GM10847 (cell line): ENCODE results near the gene WNT3A.

Source experiments
- POLR2A ChIP-seq: IDR thresholded peaks from 2 replicates; pipeline ENCODE4 v1.6.1; 2011; ENCODE audit not compliant: insufficient read length; ENCODE audit errors: extremely low read depth

Gene WNT3A

GRCh38 chr1:228041316-228041715, 34.5 kb downstream of the WNT3A start:
- TF ChIP-seq POLR2A: no peak

GRCh38 chr1:228042508-228042907, 35.7 kb downstream of the WNT3A start:
- no peak for TF ChIP-seq POLR2A

GRCh38 chr1:228043281-228043848, 36.6 kb downstream of the WNT3A start:
- no peak for TF ChIP-seq POLR2A

DNA sequence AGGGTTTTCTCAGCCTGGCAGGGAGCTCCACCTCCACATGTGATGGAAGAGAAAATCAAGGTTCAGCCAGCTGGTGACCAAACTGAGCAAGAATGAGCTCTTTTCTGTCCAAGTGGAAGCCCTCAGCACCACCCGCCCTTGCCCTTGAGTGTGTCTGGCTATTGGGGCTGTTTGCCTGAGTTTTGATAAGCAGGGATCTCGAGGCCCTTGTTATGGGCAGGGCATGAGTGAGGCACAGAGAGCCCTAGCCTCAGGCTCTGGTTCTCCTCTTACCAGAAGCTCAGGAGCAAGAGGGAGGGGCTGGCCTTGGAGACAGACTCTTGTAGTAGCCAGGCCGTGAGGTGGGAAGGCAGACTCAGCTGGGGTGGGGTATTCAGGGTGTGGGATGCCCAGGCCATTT, 38.2 kb downstream of the WNT3A start:
- no peak for TF ChIP-seq POLR2A

DNA sequence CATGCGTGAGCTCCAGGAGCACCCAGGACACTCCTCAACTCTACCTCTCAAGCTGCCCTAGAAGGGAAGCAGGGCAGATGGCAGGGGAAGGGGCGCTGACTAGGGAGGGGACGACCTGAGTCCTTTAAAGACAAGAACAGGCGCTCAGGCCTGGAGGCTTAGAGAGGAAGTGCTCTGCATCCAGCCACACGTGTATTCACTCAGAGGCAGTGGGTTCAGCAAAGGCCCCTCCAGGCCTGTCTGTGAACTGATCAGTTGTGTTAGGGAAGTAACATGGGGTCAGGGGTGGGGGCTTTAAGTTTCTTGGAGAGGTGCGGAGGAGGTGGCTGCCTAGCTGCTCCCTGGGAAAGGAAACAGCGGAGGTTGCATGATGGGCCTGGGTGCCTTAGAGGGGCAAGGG, 38.6 kb downstream of the WNT3A start:
- TF ChIP-seq POLR2A: no peak

DNA sequence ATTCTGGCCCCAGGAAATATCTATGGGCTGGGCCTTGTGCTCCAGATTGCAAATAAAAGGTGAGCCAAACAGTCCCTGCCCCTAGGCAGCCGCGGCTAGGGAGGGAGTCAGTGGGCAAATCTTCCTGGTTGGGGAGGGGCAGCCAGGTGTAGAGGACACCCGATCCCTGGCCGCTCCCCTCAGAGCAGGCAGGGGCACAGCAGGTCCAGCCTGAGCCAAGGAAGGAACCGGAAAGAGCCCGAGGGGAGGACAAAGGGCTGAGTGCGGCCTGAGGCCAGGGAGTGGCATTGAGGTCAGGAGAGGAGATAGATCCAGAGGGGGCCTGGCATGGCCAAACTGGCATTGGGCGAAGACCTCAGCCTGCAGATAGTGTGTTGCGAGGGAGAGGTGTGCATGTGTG, 39.1 kb downstream of the WNT3A start:
- no peak for TF ChIP-seq POLR2A

DNA sequence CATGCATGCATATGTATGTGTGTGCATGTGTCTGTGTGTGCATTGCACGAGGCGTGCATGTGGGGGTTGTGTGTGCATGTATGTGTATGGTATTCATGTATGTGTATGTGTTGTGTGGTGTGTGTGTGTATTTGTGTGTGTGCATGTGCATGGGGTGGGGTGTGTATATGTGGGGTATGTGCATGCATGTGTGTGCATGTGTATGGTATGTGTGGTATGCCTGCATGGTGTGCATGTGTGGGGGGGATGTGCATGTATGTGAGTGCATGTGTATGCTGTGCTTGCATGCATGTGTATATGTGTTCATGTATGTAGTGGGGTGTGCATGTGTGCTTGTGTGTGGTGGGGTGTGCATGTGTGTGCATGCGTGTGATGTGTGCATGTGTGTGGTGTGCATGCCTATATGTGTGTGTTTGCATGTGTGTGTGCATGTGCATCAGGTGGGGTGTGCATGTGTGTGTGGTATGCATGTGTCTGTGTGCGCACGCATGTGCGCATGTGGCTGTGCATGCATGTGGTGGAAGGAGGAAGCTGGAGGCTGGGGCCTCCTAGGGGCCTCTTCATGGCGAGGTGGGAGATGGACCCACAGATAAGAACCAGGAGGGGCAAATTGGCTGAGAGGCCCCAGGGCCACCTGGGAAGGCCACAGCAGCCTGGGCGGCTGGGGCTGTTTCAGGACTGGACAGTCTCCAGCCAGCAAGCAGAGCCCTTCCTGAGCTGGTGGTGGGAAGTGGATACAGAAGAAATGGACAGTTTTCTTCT, 39.8 kb downstream of the WNT3A start:
- no peak for TF ChIP-seq POLR2A

- TF ChIP-seq POLR2A: no peak
These were observed 40.3 kb downstream of the WNT3A start for GRCh38 chr1:228047183-228047466.

GRCh38 chr1:228048120-228048519, 41.3 kb downstream of the WNT3A start:
- no peak for TF ChIP-seq POLR2A

DNA sequence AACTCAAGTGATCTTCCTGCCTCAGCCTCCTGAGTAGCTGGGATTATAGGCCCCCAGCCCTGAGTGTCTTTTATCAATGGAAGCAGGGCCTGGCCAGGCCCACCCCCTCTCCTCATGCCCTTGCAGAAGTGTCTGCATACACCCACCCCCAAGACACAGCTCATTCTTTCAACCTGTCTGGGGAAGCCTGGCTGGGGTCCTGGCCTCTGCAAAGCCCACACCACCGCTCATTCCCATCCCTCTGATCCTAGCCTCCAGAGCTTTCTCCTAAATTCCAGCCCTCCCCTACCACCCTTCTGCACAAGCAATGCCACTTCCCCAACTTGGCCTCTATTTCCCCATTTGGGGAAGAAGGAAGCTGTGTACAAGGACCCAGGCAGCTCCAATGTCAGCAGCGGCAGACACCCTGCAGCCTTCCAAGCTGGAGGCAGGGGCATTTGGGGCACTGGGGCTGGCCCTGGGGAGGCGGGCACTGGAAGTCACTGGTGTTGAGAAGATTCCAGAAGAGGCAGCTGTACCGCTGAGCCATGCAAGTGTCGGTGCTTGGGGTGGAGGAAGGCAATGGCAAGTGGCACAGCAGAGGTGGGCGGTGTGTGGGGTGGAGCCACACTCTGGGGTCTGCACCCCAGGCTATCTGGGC, 42.0 kb downstream of the WNT3A start:
- no peak for TF ChIP-seq POLR2A

DNA sequence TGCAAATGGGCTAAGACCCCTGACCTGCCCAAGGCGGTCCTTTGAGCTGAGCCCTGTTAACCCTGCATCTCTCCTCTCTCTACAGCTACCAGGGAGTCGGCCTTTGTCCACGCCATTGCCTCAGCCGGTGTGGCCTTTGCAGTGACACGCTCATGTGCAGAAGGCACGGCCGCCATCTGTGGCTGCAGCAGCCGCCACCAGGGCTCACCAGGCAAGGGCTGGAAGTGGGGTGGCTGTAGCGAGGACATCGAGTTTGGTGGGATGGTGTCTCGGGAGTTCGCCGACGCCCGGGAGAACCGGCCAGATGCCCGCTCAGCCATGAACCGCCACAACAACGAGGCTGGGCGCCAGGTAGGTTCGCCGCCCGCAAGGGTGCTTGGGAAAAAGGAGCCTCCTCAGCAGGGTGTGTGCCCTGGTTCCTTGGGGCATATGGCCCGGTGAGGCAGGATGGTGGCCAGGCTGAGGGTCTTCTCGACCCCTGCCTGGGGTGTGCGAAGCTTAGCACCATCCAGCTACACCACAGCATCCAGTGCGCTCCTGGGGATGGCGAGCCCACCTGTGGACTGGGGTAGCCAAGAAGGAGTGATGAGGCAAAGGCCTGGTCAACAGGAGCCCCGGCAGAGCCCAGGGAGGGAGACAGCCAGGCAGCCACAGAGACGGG, 43.9 kb downstream of the WNT3A start:
- TF ChIP-seq POLR2A: no peak

DNA sequence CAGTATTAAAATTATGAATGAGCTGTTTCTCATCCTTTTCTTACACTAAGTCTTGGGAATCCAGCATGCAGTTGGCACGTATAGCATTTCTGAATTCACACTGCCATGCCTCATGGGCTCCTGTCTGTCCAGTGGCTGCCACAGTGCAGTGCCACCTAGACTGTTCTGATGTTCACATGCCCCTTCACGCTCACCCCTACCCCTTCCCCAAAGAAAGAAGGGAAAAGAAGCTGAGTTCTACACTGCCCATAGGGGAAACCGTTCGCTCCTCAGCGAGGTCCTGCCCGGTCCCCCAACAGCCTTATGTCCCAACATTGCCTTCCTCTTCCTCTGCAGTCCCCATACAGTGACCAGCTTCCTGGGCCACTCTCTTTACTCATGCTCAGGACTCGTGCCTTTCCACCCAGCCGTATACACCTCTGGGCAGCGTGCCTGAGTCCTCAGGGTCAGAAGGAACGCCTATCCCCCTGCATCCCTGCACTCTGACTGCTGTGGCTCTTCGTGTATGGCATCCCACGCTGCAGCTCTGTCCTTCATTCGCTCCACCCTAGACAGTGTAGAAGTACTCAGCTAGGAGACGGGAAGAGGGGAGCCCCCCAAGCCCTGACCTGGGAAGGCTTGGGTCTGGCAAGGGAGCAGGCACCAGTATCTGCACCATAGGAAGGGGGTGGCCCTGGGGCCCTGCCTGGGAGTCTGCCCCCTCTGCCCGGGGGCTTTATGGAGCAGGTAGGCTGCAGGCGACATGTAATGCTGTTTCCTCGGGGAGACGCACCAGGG, 51.6 kb downstream of the WNT3A start:
- no peak for TF ChIP-seq POLR2A

DNA sequence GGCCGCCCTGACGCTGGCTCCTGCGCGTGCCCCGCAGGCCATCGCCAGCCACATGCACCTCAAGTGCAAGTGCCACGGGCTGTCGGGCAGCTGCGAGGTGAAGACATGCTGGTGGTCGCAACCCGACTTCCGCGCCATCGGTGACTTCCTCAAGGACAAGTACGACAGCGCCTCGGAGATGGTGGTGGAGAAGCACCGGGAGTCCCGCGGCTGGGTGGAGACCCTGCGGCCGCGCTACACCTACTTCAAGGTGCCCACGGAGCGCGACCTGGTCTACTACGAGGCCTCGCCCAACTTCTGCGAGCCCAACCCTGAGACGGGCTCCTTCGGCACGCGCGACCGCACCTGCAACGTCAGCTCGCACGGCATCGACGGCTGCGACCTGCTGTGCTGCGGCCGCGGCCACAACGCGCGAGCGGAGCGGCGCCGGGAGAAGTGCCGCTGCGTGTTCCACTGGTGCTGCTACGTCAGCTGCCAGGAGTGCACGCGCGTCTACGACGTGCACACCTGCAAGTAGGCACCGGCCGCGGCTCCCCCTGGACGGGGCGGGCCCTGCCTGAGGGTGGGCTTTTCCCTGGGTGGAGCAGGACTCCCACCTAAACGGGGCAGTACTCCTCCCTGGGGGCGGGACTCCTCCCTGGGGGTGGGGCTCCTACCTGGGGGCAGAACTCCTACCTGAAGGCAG, 52.3 kb downstream of the WNT3A start:
- TF ChIP-seq POLR2A: no peak

- no peak for TF ChIP-seq POLR2A
These were observed 53.0 kb downstream of the WNT3A start for GRCh38 chr1:228059634-228060457.
